HL-60 (cell line): ENCODE results near the gene DYTN.

Experiments
- DNase-seq, 2 experiments: peaks; one replicate each; pipeline ENCODE4 v3.0.0-alpha.2; 2010 to 2020; ENCODE audit warnings: low read depth in 1 of 2, low spot score in 1 of 2
- H3K27ac ChIP-seq: fragments of 250-450 bp; sonication (Bioruptor Pico); replicated peaks from 2 replicates; pipeline ENCODE4 v1.5.1; 2020; ENCODE audit warnings: mild to moderate bottlenecking, moderate library complexity
- H3K27me3 ChIP-seq: fragments of 250-450 bp; sonication (Bioruptor Pico); 2 replicates; pipeline ENCODE4 v1.5.1; 2021; ENCODE audit warnings: mild to moderate bottlenecking, moderate library complexity; ENCODE audit not compliant: insufficient read depth, poor library complexity, severe bottlenecking
- H3K4me3 ChIP-seq: replicated peaks from 2 replicates; pipeline ENCODE4 v1.5.1; 2011; ENCODE audit warnings: mild to moderate bottlenecking, control low read depth, low read length; ENCODE audit not compliant: insufficient read depth
- CTCF ChIP-seq: IDR thresholded peaks from one replicate; pipeline ENCODE4 v1.5.1; 2011; ENCODE audit warnings: low read length, control low read depth, inconsistent platforms; ENCODE audit not compliant: insufficient read depth
- GABPA ChIP-seq: IDR thresholded peaks from 2 replicates; pipeline ENCODE4 v1.6.1; 2012; ENCODE audit warnings: low read depth
- POLR2AphosphoS5 ChIP-seq: IDR thresholded peaks from 2 replicates; pipeline ENCODE4 v1.6.1; 2012; ENCODE audit warnings: low read depth
- REST ChIP-seq: IDR thresholded peaks from 2 replicates; pipeline ENCODE4 v1.6.1; 2012; ENCODE audit warnings: low read depth; ENCODE audit not compliant: insufficient replicate concordance
- SPI1 ChIP-seq: IDR thresholded peaks from 2 replicates; pipeline ENCODE4 v1.6.1; 2012; ENCODE audit warnings: low read depth, mild to moderate bottlenecking, borderline replicate concordance

DYTN gene

GRCh38 chr2:206683546-206683945 is 34.6 kb downstream of the DYTN start:
- H3K27ac ChIP-seq: no peak overlapping the region
- DNase-seq: no peak
- no peaks in the 10 kb centered on the region for H3K27me3 ChIP-seq
- no peak overlapping the region for H3K4me3 ChIP-seq
- TF ChIP-seq POLR2AphosphoS5 (no peak), GABPA (no peak), REST (no peak), SPI1 (no peak), CTCF (no peak)

- Histone ChIP-seq H3K4me3 (no peak overlapping the region), H3K27me3 (no peaks in the 10 kb centered on the region), H3K27ac (no peak overlapping the region)
- DNase-seq: no peak
- TF ChIP-seq GABPA (no peak), SPI1 (no peak), CTCF (no peak), POLR2AphosphoS5 (no peak), REST (no peak)
These were observed 47.5 kb downstream of the DYTN start for GRCh38 chr2:206670531-206671319.

- Histone ChIP-seq H3K4me3 (no peak overlapping the region), H3K27ac (no peak overlapping the region), H3K27me3 (no peaks in the 10 kb centered on the region)
- no peak for TF ChIP-seq CTCF
- no peak for TF ChIP-seq REST
- TF ChIP-seq GABPA: no peak
- no peak for TF ChIP-seq SPI1
- TF ChIP-seq POLR2AphosphoS5: no peak
- DNase-seq: no peak
These were observed 52.9 kb downstream of the DYTN start for GRCh38 chr2:206665251-206665650.
